K562 (cell line): ENCODE data around the gene CELSR3.

Experiments
- CTCF ChIP-seq, 3 experiments: IDR thresholded peaks in 2 of 3; conservative IDR thresholded peaks in 1 of 3; 2 replicates each; pipeline ENCODE4 v1.5.1; 2011 to 2012; ENCODE audit warnings: low read length in 3 of 3, mild to moderate bottlenecking in 3 of 3, control low read depth in 2 of 3, improper control_type of control experiment in 1 of 3, inconsistent platforms in 1 of 3, low read depth in 1 of 3, mixed read lengths in 1 of 3, moderate library complexity in 1 of 3; ENCODE audit not compliant: insufficient read depth in 2 of 3
- MAFF ChIP-seq: IDR thresholded peaks from 2 replicates; pipeline ENCODE4 v1.6.1; 2012; ENCODE audit warnings: low read length, improper control_type of control experiment
- PHF20 ChIP-seq: fragments of 450-650 bp; IDR thresholded peaks from 2 replicates; pipeline ENCODE4 v1.6.1; 2018; ENCODE audit not compliant: partially characterized antibody
- POLR3A ChIP-seq: IDR thresholded peaks from 2 replicates; pipeline ENCODE4 v1.6.1; 2011; ENCODE audit warnings: borderline replicate concordance, mild to moderate bottlenecking, moderate library complexity; ENCODE audit not compliant: insufficient read length, insufficient read depth; ENCODE audit errors: extremely low read depth
- TOE1 ChIP-seq, 2 experiments: fragments of 450-650 bp in 1 of 2; sonication (generic) in 1 of 2; formaldehyde crosslinking in 1 of 2; IDR thresholded peaks; 2 replicates each; pipeline versions ENCODE4 v1.7.1 to v1.8.0; 2016 to 2022; ENCODE audit warnings: borderline replicate concordance in 2 of 2, mild to moderate bottlenecking in 2 of 2, antibody characterized with exemption in 1 of 2, inconsistent platforms in 1 of 2, low read depth in 1 of 2, missing genetic modification reagents in 1 of 2, moderate library complexity in 1 of 2
- ZNF668 ChIP-seq: fragments of 250-450 bp; sonication (Bioruptor Pico); IDR thresholded peaks from 2 replicates; pipeline ENCODE4 v1.8.0; 2022; ENCODE audit warnings: mild to moderate bottlenecking, inconsistent platforms

DNA sequence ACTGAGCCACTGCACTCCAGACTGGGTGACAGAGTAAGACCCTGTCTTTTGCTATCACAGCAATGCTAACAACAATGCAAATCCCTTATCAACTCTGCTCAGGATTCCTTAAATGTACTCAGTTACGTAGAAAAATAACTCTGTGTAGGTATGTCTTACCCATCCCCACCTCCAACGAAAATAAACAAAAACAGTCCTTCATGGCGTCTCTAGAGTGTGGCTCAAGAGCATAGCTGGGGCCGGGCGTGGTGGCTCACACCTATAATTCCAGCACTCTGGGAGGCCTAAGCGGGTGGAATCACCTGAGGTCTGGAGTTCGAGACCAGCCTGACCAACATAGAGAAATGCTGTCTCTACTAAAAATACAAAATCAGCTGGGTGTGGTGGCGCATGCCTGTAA lies 36.2 kb upstream of the CELSR3 start:
- TF ChIP-seq CTCF (IDR thresholded peaks at IDR 0.05 in 2 of 3, conservative IDR thresholded peaks at IDR 0.05 in 1 of 3; ENCODE audit: insufficient read depth in 2 of 3, low read depth in 1 of 3, low read length in 3 of 3) (no peak), ZNF668 (no peak), PHF20 (no peak), POLR3A (no peak), TOE1 (IDR thresholded peaks at IDR 0.05; ENCODE audit: borderline replicate concordance) (no peak), TOE1 (CRISPR knock-in tag; IDR thresholded peaks at IDR 0.05; ENCODE audit: borderline replicate concordance, low read depth) (no peak), MAFF (no peak)
